Subcutaneous abdominal adipose tissue (tissue), 5 donors: ENCODE results near the gene DSCAML1.
A peak's percentile ranks its signal among the peaks of the same experiment; 100 is the strongest.
"Not testable (repeated sequence)": the region's sequence is repeated elsewhere in the genome, so short reads cannot be mapped to it uniquely, and the experiment has no call there.

Experiments used
- H3K27ac ChIP-seq: one replicate; pipeline ENCODE4 v1.7.0; 2013; ENCODE audit warnings: low read depth, mild to moderate bottlenecking, inconsistent platforms, low read length, moderate library complexity
- H3K27me3 ChIP-seq, 5 donors: one replicate each; pipeline ENCODE4 v1.7.0; 2013; ENCODE audit warnings: low read length in 5 of 5, inconsistent platforms in 1 of 5; ENCODE audit not compliant: control insufficient read depth in 5 of 5, insufficient read depth in 4 of 5
- H3K36me3 ChIP-seq, 5 donors: one replicate each; pipeline ENCODE4 v1.7.0; 2013; ENCODE audit warnings: low read length in 5 of 5; ENCODE audit not compliant: control insufficient read depth in 5 of 5, insufficient read depth in 5 of 5
- H3K4me1 ChIP-seq, 5 donors: one replicate each; pipeline ENCODE4 v1.7.0; 2013; ENCODE audit warnings: low read length in 5 of 5, mild to moderate bottlenecking in 3 of 5, moderate library complexity in 1 of 5; ENCODE audit not compliant: control insufficient read depth in 5 of 5, insufficient read depth in 5 of 5
- H3K4me3 ChIP-seq, 5 donors: one replicate each; pipeline ENCODE4 v1.7.0; 2013; ENCODE audit warnings: low read length in 5 of 5, low read depth in 1 of 5
- H3K9ac ChIP-seq, 5 donors: one replicate each; pipeline ENCODE4 v1.7.0; 2013; ENCODE audit warnings: low read length in 5 of 5, mild to moderate bottlenecking in 4 of 5, moderate library complexity in 3 of 5
- H3K9me3 ChIP-seq, 5 donors: one replicate each; pipeline ENCODE4 v1.7.0; 2013; ENCODE audit warnings: low read length in 5 of 5; ENCODE audit not compliant: control insufficient read depth in 5 of 5
- donor health status: healthy.
- donor health status: healthy.
- donor health status: healthy.
- donor health status: healthy.
- donor health status: healthy.

The DSCAML1 gene

DNA sequence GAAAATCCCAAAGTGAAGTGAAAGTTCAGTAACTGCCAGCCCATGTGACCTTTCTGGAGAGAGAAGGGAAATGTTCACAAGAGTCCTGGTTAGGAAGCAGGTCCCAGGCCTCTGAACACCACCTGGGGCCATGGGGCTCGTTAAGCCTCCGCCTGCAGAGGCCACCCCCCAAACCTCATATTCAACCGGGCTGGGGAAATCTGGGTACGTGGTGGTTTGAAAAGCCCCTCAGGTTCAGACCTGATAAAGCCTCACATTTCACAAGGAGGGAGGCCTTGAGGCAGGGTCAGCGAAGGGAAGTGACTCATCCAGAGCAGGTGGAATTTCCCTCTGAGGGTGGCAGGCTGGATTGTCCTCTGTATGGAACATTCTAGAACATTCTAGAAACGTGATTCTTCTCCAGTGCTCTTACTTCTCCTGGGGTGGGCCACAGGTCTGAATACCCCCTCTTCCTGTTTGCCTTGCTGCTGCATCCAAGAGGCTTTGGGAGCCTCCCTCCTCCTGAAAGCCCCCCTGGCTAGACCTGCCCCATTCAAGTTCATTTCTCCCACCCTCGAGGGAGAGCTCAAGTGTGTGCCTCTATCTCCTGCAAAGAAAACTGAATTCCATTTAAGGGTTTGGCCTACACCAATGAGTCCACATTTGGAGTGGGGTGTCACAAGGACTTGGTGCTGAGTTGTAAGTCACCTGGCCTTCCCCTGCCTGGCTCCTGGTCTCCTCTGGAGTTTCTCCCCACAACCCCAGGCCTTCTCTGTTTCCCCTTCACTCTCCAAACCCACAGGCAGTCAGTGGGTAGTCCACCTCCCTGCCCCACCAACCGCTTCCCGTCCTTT is 21.2 kb upstream of the DSCAML1 start:
- H3K9me3 ChIP-seq = no peaks in the 10 kb centered on the region
- H3K27me3 ChIP-seq = peaks cover 0 to 18% (median 0%) of the 10 kb centered on the region in 5 donors
- no peak overlapping the region for H3K4me3 ChIP-seq
- H3K36me3 ChIP-seq = no peaks in the 10 kb centered on the region
- peak overlapping the region; percentile 39 for H3K27ac ChIP-seq
- no peak overlapping the region for H3K9ac ChIP-seq
- peaks cover 0 to 51% (median 47%) of the 10 kb centered on the region in 5 donors for H3K4me1 ChIP-seq

DNA sequence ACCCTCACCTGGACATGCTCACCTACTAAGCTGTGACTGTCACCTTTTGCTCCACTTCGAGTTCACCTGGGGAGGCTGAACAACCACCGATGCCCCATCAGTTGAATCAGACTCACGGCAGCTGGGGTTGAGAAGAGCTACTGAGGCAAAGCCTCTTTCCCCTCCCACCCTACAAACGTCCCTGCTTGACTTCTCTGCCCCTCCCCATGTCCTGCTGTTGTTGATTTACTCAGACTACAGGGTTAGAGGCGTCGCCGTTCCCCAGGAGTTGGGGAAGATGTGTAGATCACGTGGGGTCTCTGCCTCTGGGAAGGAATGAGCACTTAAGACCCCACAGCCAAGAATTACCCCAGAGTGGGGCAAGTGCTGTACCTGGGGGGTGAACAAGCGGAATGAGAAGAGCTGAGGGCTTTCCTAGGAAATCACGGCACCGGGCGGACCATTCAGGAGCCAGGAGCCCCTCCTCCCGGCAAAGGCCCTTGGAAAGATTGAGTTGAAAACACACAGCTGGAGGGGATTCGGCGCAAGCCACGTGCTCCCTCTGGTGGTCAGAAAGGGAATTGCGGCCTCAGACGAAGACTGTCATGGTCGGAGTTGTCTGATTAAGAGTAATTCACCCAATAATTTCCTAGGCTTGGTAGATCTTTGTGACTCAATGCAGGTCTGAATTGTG is 20.5 kb upstream of the DSCAML1 start:
- Histone ChIP-seq H3K9ac (peak overlapping the region in 2 of 5 donors; percentile 1 to 41), H3K9me3 (no peaks in the 10 kb centered on the region), H3K27me3 (peaks cover 0 to 18% (median 0%) of the 10 kb centered on the region in 5 donors), H3K4me3 (peak overlapping the region in 3 of 5 donors; percentile 22 to 39 (median 38)), H3K4me1 (peaks cover 0 to 43% (median 39%) of the 10 kb centered on the region in 5 donors), H3K27ac (peak overlapping the region; percentile 39), H3K36me3 (no peaks in the 10 kb centered on the region)

DNA sequence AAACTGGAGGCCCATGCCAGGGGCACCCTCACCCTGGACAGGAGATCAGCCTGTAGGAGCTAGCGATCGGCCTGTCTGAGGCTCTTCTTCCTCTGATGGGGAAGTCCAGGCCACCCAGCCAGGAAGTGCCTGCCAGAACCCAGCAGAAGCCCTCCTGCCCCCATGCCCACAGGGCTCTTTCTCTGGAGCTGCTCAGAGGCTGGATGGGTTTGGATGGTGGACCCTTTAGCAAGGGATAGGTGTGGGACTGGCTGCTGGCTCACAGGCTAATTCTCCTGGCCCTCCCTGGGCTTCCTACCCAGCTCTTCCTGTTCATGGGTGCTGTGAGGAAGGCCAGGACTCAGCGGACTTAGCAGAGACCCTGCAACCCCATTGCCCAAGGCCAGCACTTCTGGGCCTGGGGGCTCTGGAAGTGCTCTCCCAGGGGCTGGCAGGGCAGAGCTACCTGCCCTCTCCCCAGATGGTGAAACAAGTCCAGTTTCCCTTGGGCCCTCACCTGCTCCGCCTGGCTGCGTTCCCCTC is 19.9 kb upstream of the DSCAML1 start:
- Histone ChIP-seq H3K4me3 (peak overlapping the region in 3 of 5 donors; percentile 22 to 39 (median 38)), H3K9ac (peak overlapping the region in 2 of 5 donors; percentile 1 to 41), H3K36me3 (no peaks in the 10 kb centered on the region), H3K27ac (peak overlapping the region; percentile 30), H3K4me1 (peaks cover 0 to 39% (median 34%) of the 10 kb centered on the region in 5 donors), H3K27me3 (peaks cover 0 to 14% (median 0%) of the 10 kb centered on the region in 5 donors), H3K9me3 (no peaks in the 10 kb centered on the region)

DNA sequence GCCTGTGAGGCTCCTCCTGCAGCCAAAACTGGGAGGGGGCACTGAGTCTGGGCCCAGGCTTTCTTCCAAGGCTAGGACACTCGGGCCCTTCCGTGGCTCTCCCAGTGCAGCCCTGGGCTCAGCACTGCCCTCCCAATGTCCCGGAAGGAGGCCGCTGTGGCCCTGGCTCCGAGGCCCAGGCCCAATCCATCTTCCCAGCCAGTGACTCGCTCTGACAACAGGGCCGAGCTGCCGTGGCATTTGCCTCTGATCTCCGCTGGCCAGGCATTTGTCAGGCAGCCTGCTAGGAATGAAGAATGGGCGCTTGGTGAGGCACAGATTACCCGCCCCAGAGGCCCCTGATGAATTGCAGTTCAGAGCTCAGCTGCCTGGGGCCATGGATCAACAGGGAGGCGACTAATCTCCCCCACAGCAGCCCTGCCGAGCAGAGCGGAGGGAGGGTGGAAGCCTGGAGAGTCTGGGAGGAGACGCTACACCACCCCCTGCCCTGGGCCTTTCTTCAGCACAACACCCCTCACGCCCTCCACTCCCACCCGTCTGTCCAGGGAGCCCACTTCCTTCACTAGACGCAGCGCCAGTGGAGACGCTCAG is 19.2 kb upstream of the DSCAML1 start:
- peaks cover 0 to 12% (median 0%) of the 10 kb centered on the region in 5 donors for H3K27me3 ChIP-seq
- H3K4me1 ChIP-seq = peaks cover 0 to 39% (median 34%) of the 10 kb centered on the region in 5 donors
- peak overlapping the region; percentile 30 for H3K27ac ChIP-seq
- H3K9ac ChIP-seq = peak overlapping the region in 1 of 5 donors; percentile 22
- no peaks in the 10 kb centered on the region for H3K36me3 ChIP-seq
- H3K9me3 ChIP-seq = no peaks in the 10 kb centered on the region
- H3K4me3 ChIP-seq = peak overlapping the region in 3 of 5 donors; percentile 17 to 39 (median 38)

DNA sequence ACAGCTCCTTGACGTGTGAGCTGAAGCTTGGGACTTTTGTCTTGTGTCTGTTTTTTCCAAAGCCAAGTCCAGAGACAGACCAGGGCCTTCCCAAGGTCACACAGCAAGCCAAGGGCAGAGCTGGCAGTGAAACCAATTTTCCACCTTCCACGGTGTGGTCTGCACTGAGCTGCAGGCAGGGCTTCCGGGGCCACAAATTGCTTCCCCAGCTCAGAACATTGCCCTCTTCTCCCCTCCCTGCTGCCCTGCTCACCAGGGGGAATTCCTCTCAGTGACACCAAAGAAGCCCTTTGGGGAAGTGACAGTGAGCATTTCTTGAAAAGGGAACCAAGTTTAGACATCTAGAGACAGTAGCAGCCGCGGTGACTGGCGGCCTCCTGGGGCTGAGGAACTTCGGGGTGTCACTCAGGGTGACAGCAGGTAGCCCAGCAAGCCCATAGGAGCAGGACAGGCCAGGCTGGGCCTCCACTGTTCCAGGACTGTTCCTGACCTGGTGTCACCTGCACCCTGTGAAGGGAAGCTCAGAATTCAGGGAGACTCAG is 18.3 kb upstream of the DSCAML1 start:
- peaks cover 0 to 39% (median 34%) of the 10 kb centered on the region in 5 donors for H3K4me1 ChIP-seq
- H3K36me3 ChIP-seq = no peaks in the 10 kb centered on the region
- H3K27ac ChIP-seq = peak overlapping the region; percentile 46
- H3K9me3 ChIP-seq = no peaks in the 10 kb centered on the region
- peaks cover 0 to 12% (median 0%) of the 10 kb centered on the region in 5 donors for H3K27me3 ChIP-seq
- no peak overlapping the region for H3K4me3 ChIP-seq
- no peak overlapping the region for H3K9ac ChIP-seq

DNA sequence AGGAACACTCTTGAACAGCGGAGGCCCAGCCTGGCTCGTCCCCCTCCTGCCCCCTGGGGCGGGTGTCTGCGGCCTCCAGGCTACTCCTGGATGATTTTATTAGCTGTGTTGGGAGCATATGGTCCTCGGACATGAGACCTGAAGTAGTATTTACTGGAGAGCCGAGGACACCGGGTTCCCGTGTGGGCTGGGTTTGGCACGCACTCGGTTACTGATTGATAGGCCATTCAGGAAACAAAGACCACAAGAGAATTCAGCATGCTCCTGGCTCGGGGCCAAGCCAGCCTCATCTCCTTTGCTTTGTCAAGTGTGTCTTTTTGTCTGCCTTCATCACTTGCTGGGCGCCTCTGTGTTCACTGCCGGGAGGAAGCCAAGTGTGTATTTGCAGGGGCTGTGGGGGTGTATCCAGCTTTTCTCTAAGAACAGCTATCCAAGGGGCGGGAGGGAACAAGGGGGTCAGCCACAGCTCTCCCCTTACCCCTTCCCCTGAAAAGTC is 17.8 kb upstream of the DSCAML1 start:
- Histone ChIP-seq H3K27ac (peak overlapping the region; percentile 46), H3K9me3 (no peaks in the 10 kb centered on the region), H3K4me1 (peaks cover under 1 to 40% (median 34%) of the 10 kb centered on the region in 5 donors), H3K9ac (no peak overlapping the region), H3K36me3 (no peaks in the 10 kb centered on the region), H3K4me3 (no peak overlapping the region), H3K27me3 (peaks cover 0 to 13% (median 0%) of the 10 kb centered on the region in 5 donors)

DNA sequence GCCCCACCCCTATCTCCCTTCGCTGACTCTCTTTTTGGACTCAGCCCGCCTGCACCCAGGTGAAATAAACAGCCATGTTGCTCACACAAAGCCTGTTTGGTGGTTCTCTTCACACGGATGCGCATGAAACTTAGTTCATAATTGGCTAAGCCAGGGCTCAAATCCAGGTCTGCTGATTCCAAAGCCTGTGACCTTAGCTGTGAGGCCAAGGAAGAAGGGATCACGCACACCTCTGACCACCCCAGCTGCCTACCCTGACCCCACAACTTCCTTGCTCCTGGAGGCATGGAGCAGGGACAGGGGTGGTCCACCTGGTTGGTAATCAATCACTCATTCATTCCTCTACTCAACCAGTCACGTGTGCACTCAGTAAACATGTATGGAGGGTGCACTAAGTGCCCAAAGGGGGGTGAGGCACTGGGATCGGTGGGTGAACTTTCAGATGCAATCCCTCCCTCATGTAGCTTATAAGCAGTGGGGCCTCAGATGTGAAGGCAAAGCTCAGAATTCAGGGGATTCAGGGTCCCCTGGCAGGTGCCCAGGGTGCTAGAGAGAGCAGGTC is 17.3 kb upstream of the DSCAML1 start:
- H3K9me3 ChIP-seq = no peaks in the 10 kb centered on the region
- no peak overlapping the region for H3K9ac ChIP-seq
- H3K27me3 ChIP-seq = peaks cover 0 to 19% (median 2%) of the 10 kb centered on the region in 5 donors
- no peak overlapping the region for H3K4me3 ChIP-seq
- H3K27ac ChIP-seq = no peak overlapping the region
- H3K36me3 ChIP-seq = no peaks in the 10 kb centered on the region
- H3K4me1 ChIP-seq = peaks cover 4 to 45% (median 39%) of the 10 kb centered on the region in 5 donors

DNA sequence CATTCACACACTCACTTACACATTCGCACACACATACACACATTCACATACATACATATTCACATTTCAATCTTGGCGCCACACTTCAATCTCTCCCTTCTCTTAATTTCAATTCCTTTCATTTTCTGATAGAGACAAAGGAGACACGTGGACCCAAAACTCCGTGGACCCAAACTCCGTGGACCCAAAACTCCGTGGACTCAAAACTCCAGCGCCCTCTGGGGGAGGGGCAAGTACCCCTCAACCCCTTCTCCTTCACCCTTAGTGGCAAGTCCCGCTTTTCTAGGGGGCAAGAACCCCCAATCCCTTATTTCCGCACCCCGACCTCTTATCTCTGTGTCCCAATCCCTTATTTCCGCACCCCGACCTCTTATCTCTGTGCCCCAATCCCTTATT is 13.0 kb upstream of the DSCAML1 start:
- Histone ChIP-seq H3K27me3 (peaks cover 2 to 18% (median 16%) of the 10 kb centered on the region in 5 donors), H3K4me1 (peaks cover 4 to 25% (median 15%) of the 10 kb centered on the region in 5 donors)
- H3K36me3 ChIP-seq, H3K4me3 ChIP-seq, H3K9ac ChIP-seq, H3K27ac ChIP-seq, H3K9me3 ChIP-seq: not testable (repeated sequence)
